HEK293 (cell line): Measurements from ENCODE around the gene IMMP2L.

Experiments
- CTCF ChIA-PET: fragments of 350-600 bp; formaldehyde crosslinking; extraction: SDS; loops from one replicate; lab custom pipeline; 2021; ENCODE audit warnings: antibody characterized with exemption; lab: Yijun Ruan, JAX
- POLR2A ChIA-PET: fragments of 300-600 bp; formaldehyde crosslinking; extraction: SDS; loops from one replicate; lab custom pipeline; 2020; ENCODE audit warnings: antibody characterized with exemption, inconsistent platforms; lab: Yijun Ruan, JAX
- H3K27ac ChIP-seq: fragments of 200-500 bp; sonication (Bioruptor generic); 2 replicates; pipeline ENCODE4 v1.5.1; 2014; ENCODE audit warnings: low read depth, low read length, control low read depth, inconsistent platforms; ENCODE audit errors: extremely low read depth
- H3K36me3 ChIP-seq, 2 experiments: fragments of 200-500 bp in 1 of 2; sonication (Bioruptor generic) in 1 of 2; 1 replicate in 1 of 2; 2 replicates in 1 of 2; pipeline ENCODE4 v1.5.1; 2014 to 2017; ENCODE audit warnings: inconsistent platforms in 2 of 2, low read length in 2 of 2; ENCODE audit not compliant: control insufficient read depth in 2 of 2, insufficient read depth in 1 of 2
- H3K4me1 ChIP-seq: fragments of 200-500 bp; sonication (Bioruptor generic); 2 replicates; pipeline ENCODE4 v1.5.1; 2014; ENCODE audit warnings: mild to moderate bottlenecking, low read length, inconsistent platforms; ENCODE audit not compliant: control insufficient read depth, insufficient read depth
- H3K4me3 ChIP-seq: 2 replicates; pipeline ENCODE4 v1.5.1; 2011; ENCODE audit warnings: low read depth, mild to moderate bottlenecking, control low read depth, low read length, moderate library complexity
- H3K9me3 ChIP-seq: fragments of 200-500 bp; sonication (Bioruptor generic); 2 replicates; pipeline ENCODE4 v1.5.1; 2014; ENCODE audit warnings: low read depth, low read length, inconsistent platforms; ENCODE audit not compliant: control insufficient read depth, insufficient read depth
- GLI2 ChIP-seq: fragments of 450-650 bp; formaldehyde crosslinking; IDR thresholded peaks from 2 replicates; pipeline ENCODE4; 2017; ENCODE audit warnings: missing biosample characterization, missing genetic modification characterization, low read depth, borderline replicate concordance
- GLI4 ChIP-seq: fragments of 450-650 bp; formaldehyde crosslinking; IDR thresholded peaks from 2 replicates; pipeline ENCODE4 v1.5.1; 2016; ENCODE audit warnings: missing biosample characterization, missing genetic modification characterization
- KLF1 ChIP-seq: fragments of 450-650 bp; formaldehyde crosslinking; IDR thresholded peaks from 2 replicates; pipeline ENCODE4 v1.5.1; 2016; ENCODE audit warnings: missing biosample characterization, missing genetic modification characterization
- KLF10 ChIP-seq: fragments of 450-650 bp; IDR thresholded peaks from 2 replicates; pipeline ENCODE4 v1.5.1; 2018; ENCODE audit warnings: missing biosample characterization, mild to moderate bottlenecking, missing genetic modification characterization
- KLF8 ChIP-seq: fragments of 450-650 bp; formaldehyde crosslinking; IDR thresholded peaks from 2 replicates; pipeline ENCODE4 v1.5.1; 2016; ENCODE audit warnings: missing biosample characterization, missing genetic modification characterization
- SALL2 ChIP-seq: fragments of 450-650 bp; formaldehyde crosslinking; IDR thresholded peaks from 2 replicates; pipeline ENCODE4 v1.5.0; 2017; ENCODE audit warnings: missing biosample characterization, mild to moderate bottlenecking, missing genetic modification characterization, borderline replicate concordance
- SCRT2 ChIP-seq: fragments of 450-650 bp; formaldehyde crosslinking; IDR thresholded peaks from 2 replicates; pipeline ENCODE4 v1.5.1; 2016; ENCODE audit warnings: missing biosample characterization, missing genetic modification characterization
- ZBTB8A ChIP-seq: fragments of 450-650 bp; formaldehyde crosslinking; IDR thresholded peaks from 2 replicates; pipeline ENCODE4 v1.5.1; 2016; ENCODE audit warnings: missing biosample characterization, missing genetic modification characterization
- ZFP3 ChIP-seq: fragments of 450-650 bp; formaldehyde crosslinking; IDR thresholded peaks from 2 replicates; pipeline ENCODE4 v1.5.1; 2016; ENCODE audit warnings: low read depth, missing biosample characterization, missing genetic modification characterization
- ZFP41 ChIP-seq: fragments of 450-650 bp; formaldehyde crosslinking; IDR thresholded peaks from 2 replicates; pipeline ENCODE4 v1.5.1; 2016; ENCODE audit warnings: missing biosample characterization, missing genetic modification characterization, borderline replicate concordance
- ZNF10 ChIP-seq: fragments of 450-650 bp; formaldehyde crosslinking; IDR thresholded peaks from 2 replicates; pipeline ENCODE4 v1.5.1; 2017; ENCODE audit warnings: missing biosample characterization, missing genetic modification characterization
- ZNF133 ChIP-seq: fragments of 450-650 bp; formaldehyde crosslinking; IDR thresholded peaks from 2 replicates; pipeline ENCODE4 v1.5.1; 2016; ENCODE audit warnings: missing biosample characterization, missing genetic modification characterization
- ZNF148 ChIP-seq: fragments of 450-650 bp; formaldehyde crosslinking; IDR thresholded peaks from 2 replicates; pipeline ENCODE4 v1.5.0; 2017; ENCODE audit warnings: missing biosample characterization, missing genetic modification characterization, borderline replicate concordance
- ZNF202 ChIP-seq: fragments of 450-650 bp; formaldehyde crosslinking; IDR thresholded peaks from 2 replicates; pipeline ENCODE4 v1.5.1; 2016; ENCODE audit warnings: missing biosample characterization, missing genetic modification characterization, borderline replicate concordance
- ZNF214 ChIP-seq: fragments of 450-650 bp; formaldehyde crosslinking; IDR thresholded peaks from 2 replicates; pipeline ENCODE4 v1.5.1; 2017; ENCODE audit warnings: missing biosample characterization, mild to moderate bottlenecking, missing genetic modification characterization, borderline replicate concordance
- ZNF223 ChIP-seq: fragments of 450-650 bp; formaldehyde crosslinking; IDR thresholded peaks from 2 replicates; pipeline ENCODE4 v1.5.1; 2016; ENCODE audit warnings: missing biosample characterization, missing genetic modification characterization
- ZNF274 ChIP-seq, 2 experiments: fragments of 200-500 bp in 1 of 2; fragments of 450-650 bp in 1 of 2; sonication (Bioruptor generic) in 1 of 2; formaldehyde crosslinking in 1 of 2; IDR thresholded peaks; 2 replicates each; pipeline versions ENCODE4 v1.5.1 to v1.6.1; 2014 to 2016; ENCODE audit warnings: borderline replicate concordance in 1 of 2, inconsistent platforms in 1 of 2, low read length in 1 of 2, missing biosample characterization in 1 of 2, missing genetic modification characterization in 1 of 2
- ZNF350 ChIP-seq: fragments of 450-650 bp; formaldehyde crosslinking; IDR thresholded peaks from 2 replicates; pipeline ENCODE4 v1.5.0; 2017; ENCODE audit warnings: missing biosample characterization, mild to moderate bottlenecking, missing genetic modification characterization
- ZNF426 ChIP-seq: fragments of 450-650 bp; formaldehyde crosslinking; IDR thresholded peaks from 2 replicates; pipeline ENCODE4 v1.5.1; 2017; ENCODE audit warnings: missing biosample characterization, missing genetic modification characterization, mild to moderate bottlenecking, inconsistent platforms, moderate library complexity
- ZNF561 ChIP-seq: fragments of 450-650 bp; IDR thresholded peaks from 2 replicates; pipeline ENCODE4 v1.5.1; 2018; ENCODE audit warnings: missing biosample characterization, missing genetic modification characterization, borderline replicate concordance
- ZNF626 ChIP-seq: fragments of 450-650 bp; sonication (Bioruptor Pico); formaldehyde crosslinking; IDR thresholded peaks from 2 replicates; pipeline ENCODE4 v1.5.1; 2018; ENCODE audit warnings: missing biosample characterization, missing genetic modification characterization, inconsistent platforms
- ZNF670 ChIP-seq: fragments of 450-650 bp; formaldehyde crosslinking; IDR thresholded peaks from 2 replicates; pipeline ENCODE4 v1.5.1; 2016; ENCODE audit warnings: missing biosample characterization, missing genetic modification characterization, low read depth
- ZNF707 ChIP-seq: fragments of 450-650 bp; formaldehyde crosslinking; IDR thresholded peaks from 2 replicates; pipeline ENCODE4 v1.5.1; 2016; ENCODE audit warnings: missing biosample characterization, missing genetic modification characterization
- ZSCAN23 ChIP-seq: fragments of 450-650 bp; formaldehyde crosslinking; IDR thresholded peaks from 2 replicates; pipeline ENCODE4 v1.5.1; 2016; ENCODE audit warnings: missing biosample characterization, missing genetic modification characterization
- TF ChIP-seq, protein P1 (sequence below): fragments of 450-650 bp; formaldehyde crosslinking; IDR thresholded peaks from 2 replicates; pipeline ENCODE4 v1.5.1; 2016; ENCODE audit warnings: missing biosample characterization, missing genetic modification characterization
- TF ChIP-seq, protein P2 (sequence below): fragments of 450-650 bp; formaldehyde crosslinking; IDR thresholded peaks from 2 replicates; pipeline ENCODE4 v1.5.1; 2017; ENCODE audit warnings: missing biosample characterization, missing genetic modification characterization

Gene IMMP2L

GRCh38 chr7:110733221-110733620 lies 829.1 kb downstream of the IMMP2L start (continued):
- TF ChIP-seq, protein P1, sequence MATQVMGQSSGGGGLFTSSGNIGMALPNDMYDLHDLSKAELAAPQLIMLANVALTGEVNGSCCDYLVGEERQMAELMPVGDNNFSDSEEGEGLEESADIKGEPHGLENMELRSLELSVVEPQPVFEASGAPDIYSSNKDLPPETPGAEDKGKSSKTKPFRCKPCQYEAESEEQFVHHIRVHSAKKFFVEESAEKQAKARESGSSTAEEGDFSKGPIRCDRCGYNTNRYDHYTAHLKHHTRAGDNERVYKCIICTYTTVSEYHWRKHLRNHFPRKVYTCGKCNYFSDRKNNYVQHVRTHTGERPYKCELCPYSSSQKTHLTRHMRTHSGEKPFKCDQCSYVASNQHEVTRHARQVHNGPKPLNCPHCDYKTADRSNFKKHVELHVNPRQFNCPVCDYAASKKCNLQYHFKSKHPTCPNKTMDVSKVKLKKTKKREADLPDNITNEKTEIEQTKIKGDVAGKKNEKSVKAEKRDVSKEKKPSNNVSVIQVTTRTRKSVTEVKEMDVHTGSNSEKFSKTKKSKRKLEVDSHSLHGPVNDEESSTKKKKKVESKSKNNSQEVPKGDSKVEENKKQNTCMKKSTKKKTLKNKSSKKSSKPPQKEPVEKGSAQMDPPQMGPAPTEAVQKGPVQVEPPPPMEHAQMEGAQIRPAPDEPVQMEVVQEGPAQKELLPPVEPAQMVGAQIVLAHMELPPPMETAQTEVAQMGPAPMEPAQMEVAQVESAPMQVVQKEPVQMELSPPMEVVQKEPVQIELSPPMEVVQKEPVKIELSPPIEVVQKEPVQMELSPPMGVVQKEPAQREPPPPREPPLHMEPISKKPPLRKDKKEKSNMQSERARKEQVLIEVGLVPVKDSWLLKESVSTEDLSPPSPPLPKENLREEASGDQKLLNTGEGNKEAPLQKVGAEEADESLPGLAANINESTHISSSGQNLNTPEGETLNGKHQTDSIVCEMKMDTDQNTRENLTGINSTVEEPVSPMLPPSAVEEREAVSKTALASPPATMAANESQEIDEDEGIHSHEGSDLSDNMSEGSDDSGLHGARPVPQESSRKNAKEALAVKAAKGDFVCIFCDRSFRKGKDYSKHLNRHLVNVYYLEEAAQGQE: no peak
- TF ChIP-seq SCRT2: no peak
- TF ChIP-seq ZNF202 (tag by site-specific recombination): no peak
- TF ChIP-seq ZNF223 (tag by site-specific recombination): no peak

- no peaks in the 10 kb centered on the region for H3K36me3 ChIP-seq
- H3K4me3 ChIP-seq: no peak overlapping the region
- CTCF ChIA-PET: no interaction called here
- TF ChIP-seq KLF1 (tag by site-specific recombination): no peak
- TF ChIP-seq ZFP3: no peak
- TF ChIP-seq ZNF274 (IDR thresholded peaks at IDR 0.05; ENCODE audit: low read length): no peak
- no peak for TF ChIP-seq ZNF274 (tag by site-specific recombination; IDR thresholded peaks at IDR 0.05; ENCODE audit: borderline replicate concordance)
- TF ChIP-seq ZNF148 (tag by site-specific recombination): no peak
- TF ChIP-seq ZNF561 (tag by site-specific recombination): no peak
- no peak for TF ChIP-seq ZBTB8A (tag by site-specific recombination)
- no peak for TF ChIP-seq ZNF350 (tag by site-specific recombination)
- TF ChIP-seq GLI4 (tag by site-specific recombination): no peak
- no peak for TF ChIP-seq SALL2 (tag by site-specific recombination)
- TF ChIP-seq ZSCAN23 (tag by site-specific recombination): no peak
- TF ChIP-seq ZFP41 (tag by site-specific recombination): no peak
- TF ChIP-seq ZNF707: no peak
- no peak for TF ChIP-seq KLF10 (tag by site-specific recombination)
- TF ChIP-seq KLF8 (tag by site-specific recombination): no peak
- TF ChIP-seq ZNF10 (tag by site-specific recombination): no peak
- TF ChIP-seq, all 188 proteins: peak for 0
- POLR2A ChIA-PET: no interaction called here
- Histone ChIP-seq H3K27ac (no peak overlapping the region), H3K4me1 (no peaks in the 10 kb centered on the region), H3K9me3 (no peaks in the 10 kb centered on the region)
Measured at GRCh38 chr7:110724811-110725210, 837.5 kb downstream of the IMMP2L start.

DNA sequence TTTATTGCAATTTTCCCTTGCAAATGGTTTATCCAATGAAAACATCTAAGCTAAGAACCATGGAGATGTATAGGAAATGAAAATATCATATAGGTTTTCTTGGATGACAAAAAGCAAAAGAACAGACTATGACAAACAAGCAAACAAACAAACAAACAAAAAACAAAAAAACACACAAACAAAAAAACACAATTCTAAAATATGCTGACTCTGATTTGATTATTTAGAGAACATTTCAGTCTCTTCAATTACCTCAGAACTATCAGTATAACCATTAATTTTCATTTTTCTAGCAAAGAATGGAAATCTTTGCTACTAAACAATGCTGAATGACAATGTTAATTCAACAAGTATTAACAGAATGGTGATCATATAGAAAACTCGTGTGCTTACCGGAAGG lies 840.9 kb downstream of the IMMP2L start:
- no peaks in the 10 kb centered on the region for H3K36me3 ChIP-seq
- H3K9me3 ChIP-seq: no peaks in the 10 kb centered on the region
- H3K27ac ChIP-seq: no peak overlapping the region
- no peak overlapping the region for H3K4me3 ChIP-seq
- ChIA-PET CTCF (no interaction called here), POLR2A (interaction anchor here (0.6 kb wide), 1 partner anchor 33 kb away, joined by 3 read pairs; no protein-coding TSS in a partner anchor)
- H3K4me1 ChIP-seq: no peaks in the 10 kb centered on the region
- TF ChIP-seq ZNF214 (tag by site-specific recombination): no peak
- TF ChIP-seq ZNF626: no peak
- TF ChIP-seq ZNF133 (tag by site-specific recombination): no peak
- TF ChIP-seq ZNF426: no peak
- no peak for TF ChIP-seq GLI2 (tag by site-specific recombination)
- TF ChIP-seq, protein P2, sequence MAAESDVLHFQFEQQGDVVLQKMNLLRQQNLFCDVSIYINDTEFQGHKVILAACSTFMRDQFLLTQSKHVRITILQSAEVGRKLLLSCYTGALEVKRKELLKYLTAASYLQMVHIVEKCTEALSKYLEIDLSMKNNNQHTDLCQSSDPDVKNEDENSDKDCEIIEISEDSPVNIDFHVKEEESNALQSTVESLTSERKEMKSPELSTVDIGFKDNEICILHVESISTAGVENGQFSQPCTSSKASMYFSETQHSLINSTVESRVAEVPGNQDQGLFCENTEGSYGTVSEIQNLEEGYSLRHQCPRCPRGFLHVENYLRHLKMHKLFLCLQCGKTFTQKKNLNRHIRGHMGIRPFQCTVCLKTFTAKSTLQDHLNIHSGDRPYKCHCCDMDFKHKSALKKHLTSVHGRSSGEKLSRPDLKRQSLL (tag by site-specific recombination): no peak
- no peak for TF ChIP-seq ZNF670
